ENCODE data around the gene DGKB.

DGKB gene

DNA sequence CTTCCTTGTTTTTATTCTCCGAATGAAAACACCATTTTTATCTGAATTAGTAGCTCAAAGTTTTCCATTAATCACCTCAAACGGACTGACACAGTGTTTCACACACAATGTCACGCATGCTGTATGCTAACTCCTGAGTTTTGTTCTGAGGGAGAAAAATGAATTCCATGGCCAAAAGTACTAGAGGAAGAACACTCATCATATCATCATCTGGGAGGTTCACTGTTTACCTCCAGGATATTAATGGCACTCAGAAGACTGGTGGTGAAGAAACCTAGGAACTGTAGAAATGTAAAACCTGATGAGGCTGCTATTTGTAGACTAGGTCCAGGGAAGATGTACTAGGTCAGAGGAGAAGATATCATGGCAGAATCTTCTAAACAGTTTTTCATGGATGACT lies 517.5 kb downstream of the DGKB start:
- no peak for DNase-seq (ENCODE audit: low read depth)

DNA sequence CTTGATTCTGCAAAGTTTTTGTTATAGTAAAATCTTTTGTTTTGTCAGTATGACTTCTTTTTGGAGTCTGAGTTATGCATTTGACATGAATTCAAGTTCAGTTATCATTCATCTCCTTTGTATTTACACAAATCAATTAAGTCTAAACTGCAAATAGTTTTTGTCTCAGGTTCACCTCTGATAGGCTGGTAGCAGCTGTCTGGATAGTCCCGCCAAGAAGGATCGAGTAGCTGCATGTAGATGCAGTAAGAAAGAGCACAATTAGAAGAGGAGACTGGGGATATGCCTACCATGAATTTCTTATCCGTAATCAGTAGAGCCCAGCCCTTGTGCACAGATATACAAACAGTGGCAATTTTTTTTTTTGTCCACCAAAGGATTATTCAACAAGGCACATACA lies 520.6 kb downstream of the DGKB start:
- DNase-seq (ENCODE audit: low read depth), result no peak

DNA sequence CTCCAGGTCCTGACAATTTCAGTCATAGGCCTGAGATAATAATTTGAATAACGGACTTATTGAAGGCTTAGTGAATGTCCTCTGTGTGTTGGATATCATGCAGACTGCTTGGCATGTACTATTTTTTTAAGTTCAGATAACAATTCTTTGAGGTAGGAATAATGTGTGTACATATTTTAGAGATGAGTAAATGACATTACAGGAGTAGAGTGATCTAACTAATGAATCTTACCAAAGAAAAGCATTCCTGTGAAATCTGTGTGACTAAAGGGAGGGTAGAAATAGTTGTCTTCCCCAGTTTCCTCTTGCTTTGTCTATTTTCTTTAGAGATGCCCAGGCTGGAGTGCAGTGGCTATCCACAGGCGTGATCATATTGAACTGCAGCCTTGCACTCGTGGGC lies 521.2 kb downstream of the DGKB start:
- peak; percentile 4 for DNase-seq (ENCODE audit: low read depth)

DNA sequence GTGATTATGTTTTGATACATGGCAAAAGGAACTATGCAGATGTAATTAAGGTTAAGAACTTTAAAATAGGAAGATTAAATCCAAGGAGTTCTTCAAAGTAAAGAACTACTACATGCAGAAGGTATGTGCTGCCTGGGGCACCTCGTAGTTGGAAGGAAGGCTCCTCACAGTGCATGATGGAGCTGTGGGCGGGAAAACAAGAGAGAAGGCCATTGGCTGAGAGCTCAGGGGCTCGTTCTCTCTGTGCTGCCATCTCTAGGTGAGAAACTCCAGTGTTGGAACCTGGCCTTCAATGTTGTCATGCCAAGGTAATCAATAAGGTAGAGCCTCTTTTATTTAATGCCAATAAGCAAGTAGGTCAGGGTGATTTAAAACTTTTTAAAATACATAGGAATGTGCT lies 521.7 kb downstream of the DGKB start:
- DNase-seq (ENCODE audit: low read depth), result no peak

DNA sequence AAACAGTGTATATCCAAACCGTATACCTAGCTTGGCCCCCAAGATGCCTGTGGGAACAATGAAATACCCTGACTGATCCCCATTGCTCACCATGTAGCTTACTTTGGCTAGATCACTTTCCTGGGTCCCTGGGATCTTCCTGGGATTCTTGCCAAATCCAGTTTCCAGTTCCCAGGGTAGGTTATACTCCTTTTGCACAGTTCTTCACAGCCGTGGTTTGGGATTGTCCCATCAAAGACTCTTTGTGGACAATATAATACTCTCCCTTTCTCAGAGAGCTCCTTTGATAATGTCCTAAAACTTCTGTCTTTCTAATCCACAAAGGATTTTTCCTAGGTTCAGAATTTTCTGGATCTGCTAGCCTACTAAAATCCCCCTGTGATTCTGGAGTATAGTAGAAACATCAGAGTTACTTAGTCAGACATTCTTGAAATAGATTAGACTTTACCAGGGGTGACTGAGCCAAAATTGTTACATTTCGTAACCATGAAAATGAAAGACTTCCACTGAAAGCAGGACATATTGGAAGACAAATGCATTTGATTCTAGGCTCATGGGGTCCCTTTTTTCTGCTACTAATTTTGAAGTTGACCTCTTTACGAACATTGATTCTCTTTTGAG lies 524.8 kb downstream of the DGKB start:
- DNase-seq (ENCODE audit: low read depth), result peak; percentile 75

DNA sequence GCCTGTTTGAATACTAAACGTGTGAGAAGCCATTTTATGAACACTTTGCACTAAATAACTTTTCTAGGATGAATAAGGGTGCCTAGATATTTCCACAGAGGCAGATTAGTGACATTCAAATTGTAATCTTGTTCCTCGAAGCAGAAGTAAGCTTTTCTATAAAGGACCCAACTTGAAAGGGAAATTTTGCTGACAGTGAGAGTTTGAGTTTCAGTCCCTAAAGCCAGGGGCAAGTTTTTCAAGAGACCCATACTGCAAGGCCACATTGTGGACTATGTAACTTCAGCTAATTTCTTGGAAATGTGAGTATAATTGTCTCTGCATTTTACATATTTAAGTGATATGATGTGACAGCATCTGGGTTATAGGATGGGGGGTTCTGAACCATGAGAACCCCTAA lies 525.8 kb downstream of the DGKB start:
- no peak for DNase-seq (ENCODE audit: low read depth)

DNA sequence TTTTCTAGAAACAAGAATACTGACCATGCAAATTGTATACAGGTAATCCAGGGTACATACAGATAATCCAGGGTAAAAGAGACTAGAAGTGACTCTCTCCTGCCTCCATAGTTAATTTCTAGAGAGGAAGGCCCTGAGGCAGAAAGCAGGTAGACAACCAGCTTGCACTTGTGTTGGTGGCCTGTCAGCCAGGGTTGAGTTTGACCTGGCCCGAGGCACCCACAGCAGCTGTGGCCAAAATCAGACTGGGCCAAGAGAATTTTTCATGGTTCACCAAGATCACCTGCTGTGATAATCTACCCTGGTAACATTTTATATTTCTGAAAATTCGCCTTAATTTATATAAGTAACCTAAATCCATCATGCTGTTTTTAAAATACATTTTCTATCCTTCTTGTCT lies 526.6 kb downstream of the DGKB start:
- DNase-seq (ENCODE audit: low read depth), result no peak

DNA sequence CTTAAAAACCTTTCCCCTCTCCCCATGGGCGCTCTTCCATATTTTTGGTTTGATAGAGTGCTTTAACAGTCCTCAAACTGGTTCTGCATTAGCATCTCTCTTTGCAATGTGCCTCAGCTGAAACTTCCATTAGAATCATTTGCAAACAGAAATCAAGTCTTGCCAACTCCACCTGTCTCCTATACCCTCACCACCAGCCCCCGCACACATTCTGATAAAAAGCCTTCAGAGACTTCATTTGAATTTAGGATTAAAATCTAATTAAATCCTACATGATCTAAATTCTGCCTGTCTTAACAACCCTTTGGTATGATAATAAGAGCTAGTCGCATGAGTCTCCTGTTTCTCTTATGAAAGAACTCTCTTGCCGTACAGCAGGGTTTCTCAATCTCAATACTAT lies 528.2 kb downstream of the DGKB start:
- DNase-seq (ENCODE audit: low read depth), result no peak

DNA sequence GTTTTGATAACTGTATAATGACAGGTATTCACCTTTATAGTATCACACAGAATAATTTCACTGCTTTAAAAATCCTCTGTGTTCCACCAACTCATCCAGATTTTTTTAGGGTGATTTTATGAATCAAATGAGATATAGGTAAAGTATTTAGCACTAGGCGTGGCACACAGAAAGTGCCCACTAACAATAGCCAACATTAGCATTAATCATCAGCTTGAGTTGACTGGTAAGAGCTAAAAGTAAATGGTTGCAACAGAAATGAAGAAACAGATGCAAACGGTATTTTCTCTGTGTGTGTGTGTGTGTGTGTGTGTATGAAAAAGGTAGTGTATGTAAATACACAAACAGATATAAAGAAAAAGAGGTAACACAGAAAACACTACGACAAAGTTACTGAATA lies 534.3 kb downstream of the DGKB start:
- no peak for DNase-seq (ENCODE audit: low read depth)

DNA sequence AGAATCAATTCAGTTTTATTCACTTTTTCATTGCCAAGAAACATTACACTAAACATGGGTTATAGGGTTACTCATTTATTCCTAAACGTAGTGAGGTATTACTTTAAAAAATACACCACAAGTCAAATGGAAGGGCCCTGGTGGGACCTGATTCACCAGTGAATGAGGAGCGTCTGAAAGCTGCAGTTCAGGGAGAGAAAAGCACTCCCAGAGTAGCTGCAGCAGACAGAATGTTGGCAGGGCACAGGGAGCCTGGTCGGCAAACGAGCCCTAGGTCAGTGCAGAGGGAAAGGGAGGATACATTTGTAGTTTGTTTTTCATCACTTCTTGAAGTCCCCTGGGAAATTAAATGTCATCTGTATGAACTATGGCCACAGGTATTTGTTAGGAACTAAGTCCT lies 551.4 kb downstream of the DGKB start:
- no peak for DNase-seq (ENCODE audit: low read depth)

DNA sequence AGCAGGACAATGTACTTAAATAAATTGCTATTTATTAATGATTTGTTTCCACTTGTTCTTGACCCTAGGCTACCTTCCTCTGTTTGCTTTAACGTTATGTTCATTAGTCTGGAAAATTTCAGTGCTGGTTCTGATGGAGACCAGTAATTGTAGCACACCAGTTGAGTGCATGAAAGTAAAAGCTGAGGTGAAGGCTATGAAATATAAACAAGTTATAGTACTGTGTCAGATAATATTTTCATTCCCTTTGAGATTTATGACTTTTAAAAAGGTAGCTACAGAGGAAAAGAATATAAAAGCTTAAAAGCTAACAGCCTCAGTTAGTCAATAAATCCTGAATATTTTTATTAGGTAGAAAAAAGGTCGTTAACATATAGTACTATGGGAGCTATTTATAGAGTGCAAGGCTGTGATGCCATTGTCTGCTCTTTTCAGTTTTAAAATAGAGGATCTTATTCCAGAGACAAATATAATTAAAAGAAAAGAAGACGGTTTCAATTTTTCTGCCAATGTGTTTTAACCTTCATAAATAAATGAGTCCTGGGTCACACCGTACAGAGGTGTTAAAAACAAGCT lies 561.3 kb downstream of the DGKB start:
- no peak for DNase-seq (ENCODE audit: low read depth)

DNA sequence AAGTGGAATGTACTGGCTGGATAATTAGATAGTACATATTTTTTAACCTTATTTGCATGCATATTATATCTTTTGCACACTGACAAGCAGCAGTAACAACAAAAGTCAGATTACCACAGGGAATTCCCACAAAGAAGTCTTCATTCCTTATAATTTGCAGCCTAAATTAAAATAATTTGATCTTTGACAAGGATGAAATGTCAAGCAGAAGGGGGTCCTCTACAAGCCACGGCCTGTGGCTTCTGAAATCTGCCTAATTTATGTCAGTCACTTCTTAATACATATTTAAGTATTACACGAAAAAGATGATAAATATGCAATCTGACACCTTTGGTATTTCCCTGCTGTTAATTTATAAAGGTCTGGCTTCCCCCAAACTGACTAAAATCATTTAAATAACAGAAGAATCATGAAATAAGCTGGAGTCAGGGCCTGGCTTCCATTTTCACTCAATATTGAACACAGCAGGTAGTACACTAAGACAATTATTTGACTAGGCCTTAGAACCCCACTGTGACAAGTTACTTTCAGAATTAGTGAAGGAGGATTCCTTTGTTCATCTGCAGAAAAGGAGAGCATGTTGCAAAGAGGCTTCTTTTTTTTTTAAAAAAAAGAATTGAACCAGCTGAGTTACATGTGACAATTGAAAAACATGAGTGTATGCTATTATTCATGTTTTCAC lies 562.0 kb downstream of the DGKB start:
- DNase-seq (ENCODE audit: low read depth), result peak; percentile 2

DNA sequence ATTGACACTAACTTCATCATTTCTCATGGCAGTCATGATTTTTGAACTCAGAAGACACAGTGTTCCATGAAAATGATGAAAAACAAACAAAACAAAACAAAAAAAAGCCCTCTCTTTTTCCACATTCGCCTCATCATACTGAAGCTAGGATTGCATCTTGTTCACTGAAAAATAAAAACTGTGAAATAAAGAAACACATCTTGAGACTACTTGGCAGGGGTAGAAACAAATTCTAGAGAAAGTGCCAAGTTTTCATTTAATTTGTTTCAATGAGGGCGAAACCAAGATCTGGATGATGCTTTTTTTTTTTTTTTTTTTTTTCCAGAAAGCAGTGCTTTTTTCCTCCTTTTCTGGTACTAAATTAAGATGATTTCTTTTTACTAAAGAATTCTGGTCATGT lies 562.7 kb downstream of the DGKB start:
- DNase-seq (ENCODE audit: low read depth), result no peak

DNA sequence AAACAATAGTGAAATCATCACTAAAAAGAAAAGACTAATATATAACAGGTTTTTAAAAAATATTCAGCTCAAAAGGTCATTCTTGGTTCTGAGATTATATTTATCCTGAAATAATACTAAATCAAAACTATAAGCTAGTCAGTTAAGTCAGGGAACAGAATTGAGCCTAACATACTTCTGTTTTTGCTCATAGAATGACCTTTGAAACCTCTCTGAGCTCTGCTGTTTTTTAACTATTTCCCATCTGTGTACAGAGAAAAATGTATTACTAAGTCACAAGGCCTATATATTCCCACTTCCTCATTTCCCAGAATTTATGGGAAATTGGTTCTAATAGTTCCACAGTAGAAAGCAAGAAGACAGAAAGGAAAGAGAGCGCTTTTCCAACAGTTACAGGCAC lies 566.3 kb downstream of the DGKB start:
- DNase-seq (ENCODE audit: low read depth), result no peak

DNA sequence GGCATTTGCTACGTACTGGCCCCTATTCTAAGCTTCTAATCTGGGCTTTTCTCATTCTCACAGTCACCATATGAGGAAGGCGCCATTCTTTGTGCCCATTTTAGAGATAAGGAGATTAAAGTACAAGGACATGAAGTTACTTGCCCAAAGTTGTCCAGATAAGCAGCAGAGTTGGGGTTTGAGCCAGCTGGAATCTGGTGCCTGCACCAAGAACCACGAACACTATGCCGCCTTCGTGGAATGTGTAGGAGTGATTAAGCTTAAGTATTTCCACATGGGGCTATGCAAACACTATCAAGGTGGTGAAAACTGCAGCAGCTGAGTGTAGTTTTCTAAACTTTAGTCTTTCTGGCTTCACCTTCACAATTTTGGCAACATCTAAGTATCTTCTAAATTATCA lies 570.4 kb downstream of the DGKB start:
- peak; percentile 9 for DNase-seq (ENCODE audit: low read depth)

DNA sequence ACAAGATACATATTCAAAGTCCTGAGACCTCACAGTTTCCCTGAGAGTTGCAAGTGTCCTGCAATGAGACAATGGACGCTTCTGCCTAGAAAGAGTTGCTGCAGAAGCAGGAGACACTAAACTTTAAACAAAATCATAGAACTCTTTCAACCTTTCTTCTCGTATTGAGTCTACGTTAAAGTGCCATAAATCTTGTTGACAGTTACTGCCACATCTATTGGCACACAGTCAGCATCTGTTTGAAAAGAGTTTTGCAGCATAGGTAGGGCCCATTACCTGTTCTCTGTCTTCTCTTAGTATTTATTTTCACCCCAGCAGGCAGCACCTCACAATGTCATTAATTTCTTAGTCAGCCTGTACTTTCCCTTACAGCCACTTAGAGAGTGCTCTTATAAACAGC lies 577.8 kb downstream of the DGKB start:
- no peak for DNase-seq (ENCODE audit: low read depth)

DNA sequence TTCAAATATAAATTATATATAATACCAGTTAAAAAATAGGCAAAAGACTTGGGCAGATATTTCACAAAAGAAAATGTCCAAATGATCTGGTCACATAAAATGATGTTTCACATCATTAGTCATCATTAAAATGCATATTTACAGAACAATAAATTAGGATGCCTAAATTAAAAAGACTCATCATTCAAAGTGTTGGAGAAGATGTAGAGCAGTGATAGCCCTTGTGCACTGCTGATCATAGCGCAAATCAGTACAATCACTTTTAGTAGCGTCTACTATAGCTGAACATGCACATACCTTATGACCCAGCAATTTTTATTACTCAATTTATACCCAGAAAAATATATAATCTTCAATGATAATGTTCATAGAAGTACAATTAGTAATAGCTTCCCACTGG lies 579.8 kb downstream of the DGKB start:
- DNase-seq (ENCODE audit: low read depth), result no peak

DNA sequence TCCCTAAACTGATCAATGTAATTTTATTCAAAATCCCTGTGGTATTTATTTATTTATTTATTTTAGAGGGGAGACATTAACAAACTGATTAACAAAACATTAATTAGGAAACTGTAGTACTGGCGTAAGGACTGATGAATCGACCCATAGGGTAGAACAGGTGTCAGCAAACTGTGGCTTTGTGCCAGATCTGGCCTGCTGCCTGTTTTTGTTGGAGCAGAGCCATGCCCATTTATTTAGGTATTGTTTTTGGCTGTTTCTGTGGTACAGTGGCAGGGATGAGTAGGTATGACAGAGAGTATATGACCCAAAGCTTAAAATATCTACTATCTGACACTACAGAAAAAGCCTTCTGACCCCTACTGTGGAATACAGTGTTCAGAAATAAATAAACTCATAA lies 580.6 kb downstream of the DGKB start:
- DNase-seq (ENCODE audit: low read depth), result no peak

DNA sequence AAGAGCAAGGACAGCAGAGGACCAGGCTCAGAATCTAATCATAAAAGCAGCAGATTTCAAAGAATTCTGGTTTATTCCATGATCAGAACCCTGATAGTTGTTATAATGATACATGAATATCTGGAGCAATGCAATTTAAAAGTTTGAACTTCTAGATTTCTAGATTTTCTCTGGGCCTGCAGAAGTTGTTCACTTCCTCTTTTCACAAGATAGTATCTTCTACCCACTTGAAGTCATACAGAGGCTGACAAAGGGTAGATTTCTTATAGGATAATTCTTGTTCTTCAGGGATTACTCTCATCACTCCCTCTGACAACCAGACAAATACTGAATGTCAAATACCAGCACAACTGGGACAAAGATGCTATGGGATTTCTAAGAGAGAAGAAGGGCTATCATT lies 593.1 kb downstream of the DGKB start:
- no peak for DNase-seq (ENCODE audit: low read depth)

DNA sequence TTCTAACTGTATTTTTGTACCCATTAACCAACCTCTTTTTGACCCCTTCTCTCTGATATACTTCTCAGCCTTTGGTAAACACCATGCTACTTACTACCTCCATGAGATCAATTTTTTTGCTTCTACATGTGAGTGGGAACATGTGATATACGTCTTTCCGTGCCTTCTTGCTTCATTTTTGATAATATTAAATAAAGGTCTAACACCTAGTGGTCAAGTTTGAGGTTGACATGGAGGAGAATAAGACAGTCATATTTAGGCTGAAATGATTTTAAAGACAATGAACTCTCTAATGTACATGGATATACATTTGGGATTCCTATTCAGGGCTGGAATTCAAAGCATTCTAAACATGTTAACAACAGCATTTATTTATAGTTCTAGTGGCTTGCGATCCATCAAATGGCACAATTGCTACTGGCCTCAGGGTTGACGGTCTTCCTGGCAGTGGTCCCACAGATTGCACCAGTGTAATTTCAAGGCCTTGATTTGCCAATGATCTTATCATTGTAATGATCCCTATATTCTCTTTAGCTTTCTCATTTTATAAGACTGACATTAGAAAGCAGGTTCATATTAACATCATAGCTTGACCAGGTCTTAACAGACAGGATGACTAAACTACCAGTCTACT lies 597.2 kb downstream of the DGKB start:
- peak; percentile 7 for DNase-seq (ENCODE audit: low read depth)

DNA sequence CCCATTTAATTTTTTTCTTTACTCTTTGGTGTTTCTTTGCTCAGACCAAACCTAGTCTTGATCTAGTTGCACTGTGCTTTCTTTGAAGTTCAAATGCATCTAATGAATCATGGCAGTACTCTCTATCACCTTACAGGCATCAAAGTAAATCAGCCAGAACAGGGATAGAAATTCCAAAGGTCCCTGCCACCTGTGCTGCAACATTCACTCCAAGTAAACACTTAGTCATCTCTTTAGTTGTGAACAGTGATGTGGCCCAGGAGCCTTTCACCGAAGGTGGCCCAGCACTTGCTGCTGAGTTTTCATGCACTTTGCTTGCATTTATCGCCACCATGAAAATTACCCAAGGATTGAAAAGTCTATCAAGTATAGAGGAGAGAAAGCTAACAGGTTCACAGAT lies 599.0 kb downstream of the DGKB start:
- no peak for DNase-seq (ENCODE audit: low read depth)

DNA sequence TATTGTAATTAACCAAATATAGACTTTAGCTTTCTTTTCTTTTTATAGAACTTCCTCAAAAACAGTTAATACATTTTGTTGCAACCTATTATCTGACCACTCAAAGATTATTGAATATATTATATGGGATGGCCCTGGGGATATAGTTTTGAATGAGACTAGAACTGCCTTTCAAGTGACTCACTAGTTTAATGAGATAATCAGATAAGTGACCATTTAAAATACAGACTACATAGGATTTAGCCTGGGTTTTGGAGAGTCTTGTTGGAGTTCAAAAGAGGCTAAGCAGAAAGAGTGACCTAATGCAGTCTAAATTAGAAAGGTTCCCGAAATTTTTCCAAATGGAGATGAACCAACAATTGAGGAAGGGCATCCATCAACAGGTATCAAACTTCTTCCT lies 607.9 kb downstream of the DGKB start:
- DNase-seq (ENCODE audit: low read depth), result no peak

DNA sequence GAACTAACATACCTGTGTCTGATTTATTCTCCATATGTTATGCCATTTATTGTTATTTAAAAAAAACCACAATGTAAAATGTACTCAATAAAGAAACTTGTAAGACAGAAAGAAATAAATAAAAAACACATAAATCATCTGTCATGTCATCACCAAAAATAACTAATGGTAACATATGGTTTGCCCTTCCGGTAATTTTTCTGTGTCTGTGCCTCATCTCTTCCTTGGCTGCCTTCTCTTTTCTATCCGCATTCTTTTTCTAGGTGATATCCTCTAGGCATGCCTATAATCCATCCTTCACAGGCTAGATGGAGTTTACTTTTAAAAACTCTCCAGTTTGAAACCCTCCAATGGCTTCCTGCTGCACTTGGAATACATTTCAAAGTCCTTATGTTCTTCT lies 609.1 kb downstream of the DGKB start:
- DNase-seq (ENCODE audit: low read depth), result no peak

DNA sequence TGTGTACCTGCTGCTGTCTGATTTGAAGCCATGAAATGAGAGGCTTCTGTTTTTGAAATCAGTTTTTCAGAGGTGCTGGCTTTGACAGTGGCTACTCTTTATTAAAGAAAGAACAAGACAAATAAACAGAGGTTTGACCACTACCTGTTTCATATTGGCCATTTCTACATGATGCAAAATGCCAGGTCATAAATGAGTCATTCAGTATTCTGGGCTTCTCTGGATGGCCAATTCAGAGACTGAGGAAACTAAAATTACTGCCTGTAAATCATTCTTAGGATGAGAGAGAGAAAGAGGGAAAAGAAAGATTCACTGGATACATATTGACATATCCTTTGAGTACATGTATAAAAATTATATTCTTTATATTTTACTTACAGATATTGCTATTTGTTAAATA lies 609.8 kb downstream of the DGKB start:
- no peak for DNase-seq (ENCODE audit: low read depth)
